Measurements from ENCODE around the gene TRIM38. TPM values are rescaled to one million over a fixed set of nuclear protein-coding genes. Genes with fewer than 3 reads are reported as not detected.

Gene TRIM38
- total RNA-seq, 1 donor from 2014 or later: 8.1 TPM

GRCh38 chr6:25931411-25931709, 31.2 kb upstream of the TRIM38 start:
- Histone ChIP-seq H3K9me3 (no peaks in the 10 kb centered on the region), H3K4me3 (no peak overlapping the region), H3K36me3 (no peaks in the 10 kb centered on the region), H3K4me1 (no peaks in the 10 kb centered on the region), H3K27ac (no peak overlapping the region), H3K27me3 (no peaks in the 10 kb centered on the region)
- DNase-seq (ENCODE audit: extremely low spot score in 2 of 2): no peak
- intact Hi-C loops (cut with DNase I): no loop called here
- TF ChIP-seq POLR2AphosphoS5 (IDR thresholded peaks at IDR 0.05; ENCODE audit: insufficient read depth in 1 of 2, low read depth in 1 of 2): no peak
- TF ChIP-seq, protein P1, sequence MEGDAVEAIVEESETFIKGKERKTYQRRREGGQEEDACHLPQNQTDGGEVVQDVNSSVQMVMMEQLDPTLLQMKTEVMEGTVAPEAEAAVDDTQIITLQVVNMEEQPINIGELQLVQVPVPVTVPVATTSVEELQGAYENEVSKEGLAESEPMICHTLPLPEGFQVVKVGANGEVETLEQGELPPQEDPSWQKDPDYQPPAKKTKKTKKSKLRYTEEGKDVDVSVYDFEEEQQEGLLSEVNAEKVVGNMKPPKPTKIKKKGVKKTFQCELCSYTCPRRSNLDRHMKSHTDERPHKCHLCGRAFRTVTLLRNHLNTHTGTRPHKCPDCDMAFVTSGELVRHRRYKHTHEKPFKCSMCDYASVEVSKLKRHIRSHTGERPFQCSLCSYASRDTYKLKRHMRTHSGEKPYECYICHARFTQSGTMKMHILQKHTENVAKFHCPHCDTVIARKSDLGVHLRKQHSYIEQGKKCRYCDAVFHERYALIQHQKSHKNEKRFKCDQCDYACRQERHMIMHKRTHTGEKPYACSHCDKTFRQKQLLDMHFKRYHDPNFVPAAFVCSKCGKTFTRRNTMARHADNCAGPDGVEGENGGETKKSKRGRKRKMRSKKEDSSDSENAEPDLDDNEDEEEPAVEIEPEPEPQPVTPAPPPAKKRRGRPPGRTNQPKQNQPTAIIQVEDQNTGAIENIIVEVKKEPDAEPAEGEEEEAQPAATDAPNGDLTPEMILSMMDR (IDR thresholded peaks at IDR 0.05): no peak
- TF ChIP-seq POLR2A (IDR thresholded peaks at IDR 0.05): no peak

GRCh38 chr6:25934156-25934555, 28.4 kb upstream of the TRIM38 start:
- intact Hi-C loops (cut with DNase I): no loop called here
- TF ChIP-seq, protein P1 (IDR thresholded peaks at IDR 0.05): no peak
- DNase-seq (ENCODE audit: extremely low spot score in 2 of 2): no peak
- Histone ChIP-seq H3K27ac (no peak overlapping the region), H3K4me3 (no peak overlapping the region), H3K4me1 (no peaks in the 10 kb centered on the region), H3K9me3 (no peaks in the 10 kb centered on the region), H3K27me3 (no peaks in the 10 kb centered on the region), H3K36me3 (no peaks in the 10 kb centered on the region)

- Histone ChIP-seq H3K36me3 (no peaks in the 10 kb centered on the region), H3K9me3 (no peaks in the 10 kb centered on the region), H3K4me1 (no peaks in the 10 kb centered on the region), H3K27ac (no peak overlapping the region), H3K27me3 (no peaks in the 10 kb centered on the region), H3K4me3 (no peak overlapping the region)
- no peak for DNase-seq (ENCODE audit: extremely low spot score in 2 of 2)
- TF ChIP-seq, protein P1 (IDR thresholded peaks at IDR 0.05): no peak
- TF ChIP-seq POLR2AphosphoS5 (IDR thresholded peaks at IDR 0.05; ENCODE audit: insufficient read depth in 1 of 2, low read depth in 1 of 2) (no peak), POLR2A (IDR thresholded peaks at IDR 0.05) (no peak)
- intact Hi-C loops (cut with DNase I): no loop called here
These were observed 27.8 kb upstream of the TRIM38 start for GRCh38 chr6:25934735-25935313.

GRCh38 chr6:25935953-25936352, 26.6 kb upstream of the TRIM38 start:
- no peak overlapping the region for H3K27ac ChIP-seq
- no peaks in the 10 kb centered on the region for H3K36me3 ChIP-seq
- intact Hi-C loops (cut with DNase I): no loop called here
- H3K4me3 ChIP-seq: no peak overlapping the region
- no peaks in the 10 kb centered on the region for H3K9me3 ChIP-seq
- TF ChIP-seq POLR2A (IDR thresholded peaks at IDR 0.05) (no peak), POLR2AphosphoS5 (IDR thresholded peaks at IDR 0.05; ENCODE audit: insufficient read depth in 1 of 2, low read depth in 1 of 2) (no peak)
- TF ChIP-seq, protein P1 (IDR thresholded peaks at IDR 0.05): no peak
- no peaks in the 10 kb centered on the region for H3K4me1 ChIP-seq
- no peak for DNase-seq (ENCODE audit: extremely low spot score in 2 of 2)
- no peaks in the 10 kb centered on the region for H3K27me3 ChIP-seq

GRCh38 chr6:25939593-25939992, 23.0 kb upstream of the TRIM38 start:
- no peak for DNase-seq (ENCODE audit: extremely low spot score in 2 of 2)
- no peaks in the 10 kb centered on the region for H3K9me3 ChIP-seq
- TF ChIP-seq POLR2AphosphoS5 (IDR thresholded peaks at IDR 0.05; ENCODE audit: insufficient read depth in 1 of 2, low read depth in 1 of 2) (no peak), POLR2A (IDR thresholded peaks at IDR 0.05) (no peak)
- TF ChIP-seq, protein P1 (IDR thresholded peaks at IDR 0.05): no peak
- H3K27me3 ChIP-seq: no peaks in the 10 kb centered on the region
- no peaks in the 10 kb centered on the region for H3K4me1 ChIP-seq
- no peak overlapping the region for H3K4me3 ChIP-seq
- no peaks in the 10 kb centered on the region for H3K36me3 ChIP-seq
- intact Hi-C loops (cut with DNase I): no loop called here
- no peak overlapping the region for H3K27ac ChIP-seq
